Effector memory CD8-positive, alpha-beta T cell (primary cell): ENCODE results near the gene ZNF679.
A peak's percentile ranks its signal among the peaks of the same experiment; 100 is the strongest.
"Not testable (repeated sequence)": the region's sequence is repeated elsewhere in the genome, so short reads cannot be mapped to it uniquely, and the experiment has no call there.

Experiments
- ATAC-seq: fragments of 150-1000 bp; cut with Tn5 transposase; replicated peaks from 2 replicates; pipeline ENCODE4 v1.10.0; 2021; ENCODE audit warnings: mild to moderate bottlenecking, moderate library complexity
- DNase-seq, 3 experiments: peaks; one replicate each; pipeline ENCODE4 v3.0.0; 2021
- H3K27ac Mint-ChIP-seq, 2 donors: one replicate each; pipeline ENCODE4 v1.8.0; 2022; ENCODE audit warnings: mild to moderate bottlenecking in 2 of 2, mixed read lengths in 2 of 2, moderate library complexity in 2 of 2
- H3K27me3 Mint-ChIP-seq, 2 donors: one replicate each; pipeline ENCODE4 v1.8.0; 2022; ENCODE audit warnings: mixed read lengths in 2 of 2
- H3K36me3 Mint-ChIP-seq: one replicate; pipeline ENCODE4 v1.8.0; 2022; ENCODE audit warnings: mild to moderate bottlenecking, moderate library complexity, mixed read lengths; ENCODE audit not compliant: insufficient read depth
- H3K4me1 Mint-ChIP-seq, 2 donors: one replicate each; pipeline ENCODE4 v1.8.0; 2022; ENCODE audit warnings: low read depth in 2 of 2, mixed read lengths in 2 of 2
- H3K4me3 Mint-ChIP-seq, 2 donors: one replicate each; pipeline ENCODE4 v1.8.0; 2022; ENCODE audit warnings: mild to moderate bottlenecking in 2 of 2, mixed read lengths in 2 of 2, moderate library complexity in 2 of 2
- H3K9me3 Mint-ChIP-seq, 2 donors: one replicate each; pipeline ENCODE4 v1.8.0; 2022; ENCODE audit warnings: mixed read lengths in 2 of 2
- total RNA-seq, 9 experiments: gene quantifications; one replicate each; lab custom pipeline; 2026; lab: John Stamatoyannopoulos, UW

Gene ZNF679
- 0 reads per million in 9 experiments for total RNA-seq

- not testable (repeated sequence) for H3K4me1 Mint-ChIP-seq, H3K27me3 Mint-ChIP-seq, H3K4me3 Mint-ChIP-seq, H3K27ac Mint-ChIP-seq, DNase-seq, H3K9me3 Mint-ChIP-seq, H3K36me3 Mint-ChIP-seq, ATAC-seq
Observed at GRCh38 chr7:64228174-64228573, at the start of gene ZNF679. ZNF679 (plus strand) TSS chr7:64228474; CDS start chr7:64249118, 20,644 bp downstream.

GRCh38 chr7:64180989-64181388, 47.3 kb upstream of the ZNF679 start:
- no peak overlapping the region for H3K27ac Mint-ChIP-seq
- ATAC-seq: no peak
- H3K27me3 Mint-ChIP-seq: peaks cover 0 to 13% of the 10 kb centered on the region in 2 donors
- no peaks in the 10 kb centered on the region for H3K36me3 Mint-ChIP-seq
- no peaks in the 10 kb centered on the region for H3K4me1 Mint-ChIP-seq
- H3K9me3 Mint-ChIP-seq: no peaks in the 10 kb centered on the region
- no peak for DNase-seq
- no peak overlapping the region for H3K4me3 Mint-ChIP-seq

GRCh38 chr7:64181586-64181985, 46.7 kb upstream of the ZNF679 start:
- no peaks in the 10 kb centered on the region for H3K4me1 Mint-ChIP-seq

GRCh38 chr7:64182036-64182790, 46.1 kb upstream of the ZNF679 start:
- H3K36me3 Mint-ChIP-seq: no peaks in the 10 kb centered on the region
- H3K4me1 Mint-ChIP-seq: no peaks in the 10 kb centered on the region
- no peaks in the 10 kb centered on the region for H3K9me3 Mint-ChIP-seq
- no peak for ATAC-seq
- no peak overlapping the region for H3K27ac Mint-ChIP-seq
- DNase-seq: no peak
- H3K4me3 Mint-ChIP-seq: no peak overlapping the region
- peaks cover 0 to 13% of the 10 kb centered on the region in 2 donors for H3K27me3 Mint-ChIP-seq

More at GRCh38 chr7:64181586-64181985, 46.7 kb upstream of the ZNF679 start:
- Mint-ChIP-seq H3K36me3 (no peaks in the 10 kb centered on the region), H3K27ac (no peak overlapping the region), H3K27me3 (peaks cover 0 to 13% of the 10 kb centered on the region in 2 donors), H3K9me3 (no peaks in the 10 kb centered on the region), H3K4me3 (no peak overlapping the region)
- ATAC-seq: no peak
- DNase-seq: no peak

GRCh38 chr7:64183126-64183742, 45.0 kb upstream of the ZNF679 start:
- no peaks in the 10 kb centered on the region for H3K9me3 Mint-ChIP-seq
- H3K27me3 Mint-ChIP-seq: peaks cover 0 to 13% of the 10 kb centered on the region in 2 donors
- no peak overlapping the region for H3K27ac Mint-ChIP-seq
- ATAC-seq (no peak), DNase-seq (peak; percentile 27 to 36 (median 35))
- no peaks in the 10 kb centered on the region for H3K4me1 Mint-ChIP-seq
- H3K4me3 Mint-ChIP-seq: no peak overlapping the region
- H3K36me3 Mint-ChIP-seq: no peaks in the 10 kb centered on the region

- H3K27ac Mint-ChIP-seq: no peak overlapping the region
- ATAC-seq: no peak
Observed at GRCh38 chr7:64183827-64184372, 44.4 kb upstream of the ZNF679 start.

GRCh38 chr7:64184376-64184775, 43.9 kb upstream of the ZNF679 start:
- ATAC-seq (no peak), DNase-seq (no peak)
- Mint-ChIP-seq H3K36me3 (no peaks in the 10 kb centered on the region), H3K9me3 (no peaks in the 10 kb centered on the region), H3K4me3 (no peak overlapping the region), H3K4me1 (no peaks in the 10 kb centered on the region), H3K27ac (no peak overlapping the region), H3K27me3 (peaks cover 0 to 13% of the 10 kb centered on the region in 2 donors)

More at GRCh38 chr7:64183827-64184372, 44.4 kb upstream of the ZNF679 start:
- H3K36me3 Mint-ChIP-seq: no peaks in the 10 kb centered on the region
- no peaks in the 10 kb centered on the region for H3K9me3 Mint-ChIP-seq
- H3K4me3 Mint-ChIP-seq: no peak overlapping the region
- no peak for DNase-seq
- peaks cover 0 to 13% of the 10 kb centered on the region in 2 donors for H3K27me3 Mint-ChIP-seq
- H3K4me1 Mint-ChIP-seq: no peaks in the 10 kb centered on the region

- no peaks in the 10 kb centered on the region for H3K9me3 Mint-ChIP-seq
Observed at GRCh38 chr7:64187408-64187807, 40.9 kb upstream of the ZNF679 start.

GRCh38 chr7:64192148-64192704, 36.0 kb upstream of the ZNF679 start:
- peaks cover 7% of the 10 kb centered on the region for H3K36me3 Mint-ChIP-seq
- DNase-seq: no peak
- H3K27me3 Mint-ChIP-seq: no peaks in the 10 kb centered on the region
- ATAC-seq: no peak
- no peaks in the 10 kb centered on the region for H3K9me3 Mint-ChIP-seq
- H3K4me1 Mint-ChIP-seq: no peaks in the 10 kb centered on the region
- no peak overlapping the region for H3K4me3 Mint-ChIP-seq
- no peak overlapping the region for H3K27ac Mint-ChIP-seq

More at GRCh38 chr7:64187408-64187807, 40.9 kb upstream of the ZNF679 start:
- ATAC-seq (no peak), DNase-seq (no peak)
- Mint-ChIP-seq H3K27ac (no peak overlapping the region), H3K36me3 (no peaks in the 10 kb centered on the region), H3K27me3 (no peaks in the 10 kb centered on the region), H3K4me3 (no peak overlapping the region), H3K4me1 (no peaks in the 10 kb centered on the region)

- Mint-ChIP-seq H3K9me3 (no peaks in the 10 kb centered on the region), H3K4me3 (no peak overlapping the region), H3K27me3 (no peaks in the 10 kb centered on the region), H3K27ac (no peak overlapping the region), H3K4me1 (no peaks in the 10 kb centered on the region), H3K36me3 (peaks cover 7% of the 10 kb centered on the region)
- ATAC-seq (no peak), DNase-seq (no peak)
Observed at GRCh38 chr7:64192775-64193174, 35.5 kb upstream of the ZNF679 start.

- Mint-ChIP-seq H3K9me3 (peaks cover 0 to 2% of the 10 kb centered on the region in 2 donors), H3K36me3 (no peaks in the 10 kb centered on the region), H3K27ac (no peak within 1 kb of the TSS), H3K27me3 (no peaks in the 10 kb centered on the region), H3K4me3 (no peak within 1 kb of the TSS), H3K4me1 (no peaks in the 10 kb centered on the region)
- DNase-seq (no peak), ATAC-seq (no peak)
Observed at GRCh38 chr7:64206903-64207302, 21.4 kb upstream of the ZNF679 start, which contains the start of gene ZNF735. ZNF735 (plus strand) TSS chr7:64207203; CDS start chr7:64207203, 0 bp downstream.

- not testable (repeated sequence) for H3K4me3 Mint-ChIP-seq, H3K27me3 Mint-ChIP-seq, H3K27ac Mint-ChIP-seq, DNase-seq, H3K36me3 Mint-ChIP-seq, ATAC-seq, H3K4me1 Mint-ChIP-seq
- peaks cover 14 to 21% of the 10 kb centered on the region in 2 donors for H3K9me3 Mint-ChIP-seq
Observed at GRCh38 chr7:64219710-64220298, 8.5 kb upstream of the ZNF679 start.

GRCh38 chr7:64223366-64223765, 4.9 kb upstream of the ZNF679 start:
- no peaks in the 10 kb centered on the region for H3K4me1 Mint-ChIP-seq
- peaks cover 9 to 14% of the 10 kb centered on the region in 2 donors for H3K9me3 Mint-ChIP-seq
- no peaks in the 10 kb centered on the region for H3K27me3 Mint-ChIP-seq
- no peaks in the 10 kb centered on the region for H3K36me3 Mint-ChIP-seq
- no peak for DNase-seq
- H3K27ac Mint-ChIP-seq: no peak overlapping the region
- no peak for ATAC-seq
- H3K4me3 Mint-ChIP-seq: no peak overlapping the region
